22Rv1 (cell line): ENCODE measurements around the gene AAK1.

ENCODE experiments used
- H3K27ac ChIP-seq: fragments of 450-650 bp; 2 replicates; pipeline ENCODE4 v1.5.1; 2017
- ZFX ChIP-seq: fragments of 450-650 bp; IDR thresholded peaks from 2 replicates; pipeline ENCODE4 v1.6.1; 2017; ENCODE audit warnings: antibody characterized with exemption, borderline replicate concordance
- TF ChIP-seq, protein P1 (sequence below): fragments of 450-650 bp; IDR thresholded peaks from 2 replicates; pipeline ENCODE4 v1.5.1; 2017; ENCODE audit warnings: mild to moderate bottlenecking

AAK1 gene

DNA sequence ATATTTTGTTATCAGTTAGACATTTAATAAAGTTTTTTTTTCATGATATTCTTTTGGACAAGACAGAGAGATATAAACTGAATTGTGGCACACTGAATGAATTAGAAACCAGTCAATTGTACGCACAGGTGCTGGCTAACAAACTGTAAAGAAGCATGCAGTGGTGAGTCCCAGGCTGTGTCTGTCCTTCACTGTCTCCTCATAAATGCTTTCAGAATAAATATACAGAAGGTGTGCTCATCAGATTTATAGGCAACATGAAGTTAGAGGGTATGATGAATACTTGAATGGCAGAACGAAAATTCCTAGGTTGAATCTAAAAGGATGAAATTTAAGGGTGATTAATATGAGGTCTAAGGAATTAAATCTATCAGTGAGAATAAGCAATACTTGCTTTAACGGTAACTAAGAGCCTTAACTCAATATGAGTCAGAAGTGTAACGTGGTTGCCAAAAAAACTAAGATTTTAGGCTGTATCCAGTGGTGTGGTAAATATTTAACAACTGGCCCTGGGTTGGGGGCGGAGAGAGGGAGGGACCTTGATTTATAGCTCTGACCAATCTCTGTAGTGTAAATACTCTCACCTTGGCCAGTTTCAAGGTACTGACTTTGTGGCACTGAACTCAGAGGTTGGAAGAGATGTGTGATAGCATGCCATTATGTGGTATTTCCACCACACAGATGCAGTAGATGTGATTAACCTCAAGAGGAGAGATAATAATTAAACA, 41.9 kb upstream of the AAK1 start:
- TF ChIP-seq, protein P1, sequence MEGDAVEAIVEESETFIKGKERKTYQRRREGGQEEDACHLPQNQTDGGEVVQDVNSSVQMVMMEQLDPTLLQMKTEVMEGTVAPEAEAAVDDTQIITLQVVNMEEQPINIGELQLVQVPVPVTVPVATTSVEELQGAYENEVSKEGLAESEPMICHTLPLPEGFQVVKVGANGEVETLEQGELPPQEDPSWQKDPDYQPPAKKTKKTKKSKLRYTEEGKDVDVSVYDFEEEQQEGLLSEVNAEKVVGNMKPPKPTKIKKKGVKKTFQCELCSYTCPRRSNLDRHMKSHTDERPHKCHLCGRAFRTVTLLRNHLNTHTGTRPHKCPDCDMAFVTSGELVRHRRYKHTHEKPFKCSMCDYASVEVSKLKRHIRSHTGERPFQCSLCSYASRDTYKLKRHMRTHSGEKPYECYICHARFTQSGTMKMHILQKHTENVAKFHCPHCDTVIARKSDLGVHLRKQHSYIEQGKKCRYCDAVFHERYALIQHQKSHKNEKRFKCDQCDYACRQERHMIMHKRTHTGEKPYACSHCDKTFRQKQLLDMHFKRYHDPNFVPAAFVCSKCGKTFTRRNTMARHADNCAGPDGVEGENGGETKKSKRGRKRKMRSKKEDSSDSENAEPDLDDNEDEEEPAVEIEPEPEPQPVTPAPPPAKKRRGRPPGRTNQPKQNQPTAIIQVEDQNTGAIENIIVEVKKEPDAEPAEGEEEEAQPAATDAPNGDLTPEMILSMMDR, result no peak
- no peak for TF ChIP-seq ZFX
- peak overlapping the region; percentile 97 for H3K27ac ChIP-seq

DNA sequence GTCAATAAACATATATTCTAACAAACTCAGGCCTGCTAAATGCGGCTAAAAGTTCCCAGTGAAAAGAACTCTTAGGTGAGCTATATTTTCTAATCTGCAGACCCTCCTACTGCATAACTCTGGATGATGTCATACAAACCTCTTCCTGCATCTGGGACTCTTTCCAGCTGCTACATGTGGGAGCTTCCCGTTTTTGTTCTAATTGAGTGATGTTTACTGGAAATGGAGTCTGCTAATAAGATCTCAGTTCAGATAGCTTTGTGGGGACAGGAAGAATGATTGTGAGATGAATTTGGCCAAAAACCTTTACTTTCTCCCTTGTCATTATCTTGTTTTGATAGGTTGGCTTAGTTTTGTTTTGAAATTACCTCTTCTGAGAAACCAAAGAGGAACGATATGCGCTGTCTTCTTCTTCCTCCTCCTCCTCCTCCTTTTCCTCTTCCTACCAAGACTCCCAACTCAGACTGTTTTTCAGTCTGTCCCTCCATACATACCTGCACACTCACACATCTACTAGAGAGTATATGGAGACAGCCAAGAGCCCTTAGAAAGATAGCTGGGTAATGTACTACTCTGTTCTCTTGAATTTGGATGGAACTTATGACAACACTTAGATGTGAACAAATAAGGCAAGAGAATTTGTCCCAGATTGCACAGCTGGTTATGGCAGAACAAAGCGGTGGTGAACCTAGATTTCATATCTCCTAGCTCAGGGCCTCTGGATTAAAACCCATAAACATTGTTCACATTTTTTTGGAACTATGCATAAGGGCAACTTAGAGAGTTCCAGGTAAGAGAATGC, 39.8 kb upstream of the AAK1 start:
- peak overlapping the region; percentile 97 for H3K27ac ChIP-seq
- TF ChIP-seq ZFX, result no peak
- TF ChIP-seq, protein P1, result no peak

DNA sequence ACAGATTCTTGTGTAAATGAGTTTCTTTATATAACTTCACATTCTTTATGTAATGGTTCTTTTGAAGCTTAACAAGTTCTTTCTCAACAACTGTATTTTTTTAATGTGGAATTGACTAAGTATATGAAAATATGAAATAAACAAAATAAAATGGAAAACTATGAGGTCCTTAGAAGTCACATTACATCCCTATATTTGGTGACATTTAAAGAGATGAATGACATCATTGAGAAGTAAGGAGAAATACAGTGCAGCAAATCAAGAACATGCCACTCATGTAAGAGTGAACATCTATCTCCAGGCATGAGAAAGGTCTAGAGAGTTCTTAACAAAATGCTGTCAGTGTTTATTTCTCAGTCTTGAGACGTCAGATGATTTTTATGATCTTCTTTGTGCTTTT, 39.0 kb upstream of the AAK1 start:
- H3K27ac ChIP-seq, result peak overlapping the region; percentile 97
- TF ChIP-seq, protein P1, result no peak
- no peak for TF ChIP-seq ZFX

DNA sequence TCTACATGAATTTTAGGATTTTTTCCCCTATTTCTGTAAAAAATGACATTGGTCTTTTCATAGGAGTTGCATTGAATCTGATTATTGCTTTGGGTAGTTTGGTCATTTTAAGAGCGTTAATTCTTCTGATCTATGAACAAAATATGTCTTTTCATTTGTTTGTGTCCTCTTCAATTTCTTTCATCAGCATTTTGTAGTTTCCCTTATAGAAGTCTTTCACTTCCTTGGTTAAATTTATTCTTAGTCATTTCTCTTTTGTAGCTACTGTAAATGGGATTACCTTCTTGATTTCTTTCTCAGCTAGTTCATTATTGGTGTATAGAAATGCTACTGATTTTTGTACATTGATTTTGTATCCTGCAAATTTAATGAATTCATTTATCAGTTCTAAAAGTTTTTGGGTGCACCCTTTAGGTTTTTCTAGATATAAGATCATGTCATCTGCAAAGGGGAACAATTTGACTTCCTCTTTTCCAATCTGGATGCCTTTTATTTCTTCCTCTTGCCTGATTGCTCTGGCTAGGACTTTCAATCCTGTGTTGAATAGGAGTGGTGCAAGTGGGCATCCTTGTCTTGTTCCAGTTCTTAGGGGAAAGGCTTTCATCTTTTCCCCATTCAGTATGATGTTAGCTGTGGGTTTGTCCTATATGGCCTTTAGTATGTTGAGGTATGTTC, 36.6 kb upstream of the AAK1 start:
- peak overlapping the region; percentile 2 for H3K27ac ChIP-seq
- no peak for TF ChIP-seq ZFX
- TF ChIP-seq, protein P1, result no peak

DNA sequence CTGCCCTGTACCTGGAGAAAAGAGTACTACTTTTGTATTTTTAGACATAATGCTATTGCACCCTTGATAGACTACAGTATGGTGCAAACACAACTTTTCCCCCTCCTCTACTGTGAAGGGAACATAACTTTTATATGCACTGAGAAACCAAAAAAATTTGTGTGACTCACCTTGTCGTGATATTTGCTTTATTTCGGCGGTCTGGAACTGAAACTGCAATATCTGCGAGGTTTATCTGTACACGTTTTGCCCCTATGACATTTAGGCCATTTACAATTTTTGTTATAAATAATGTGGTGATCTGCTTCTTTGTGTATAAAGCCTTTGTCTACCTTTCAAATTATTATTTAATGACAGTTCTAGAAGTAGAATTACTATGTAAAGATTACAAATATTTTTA, 34.4 kb upstream of the AAK1 start:
- TF ChIP-seq ZFX, result no peak
- TF ChIP-seq, protein P1, result no peak
- H3K27ac ChIP-seq, result peak overlapping the region; percentile 99

DNA sequence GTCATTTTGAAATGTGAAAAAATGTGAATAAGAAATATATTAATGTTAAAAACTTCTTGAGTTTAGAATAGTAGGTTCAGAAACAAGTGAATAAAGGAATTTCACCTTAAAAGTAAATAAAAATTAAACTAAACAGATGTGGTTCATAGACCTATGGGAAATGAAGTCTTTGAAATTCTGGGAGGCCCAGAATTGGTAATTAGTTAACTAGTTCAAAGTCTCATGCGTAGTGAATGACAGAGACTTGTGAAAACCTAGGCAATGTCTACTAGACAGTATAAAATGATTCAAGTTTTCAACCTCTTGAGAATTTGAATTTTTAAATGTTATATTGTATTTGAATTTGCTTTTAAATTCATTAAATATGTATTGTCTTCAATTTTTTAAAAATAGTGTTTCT, 32.6 kb upstream of the AAK1 start:
- H3K27ac ChIP-seq, result peak overlapping the region; percentile 99
- TF ChIP-seq ZFX, result no peak
- TF ChIP-seq, protein P1, result no peak
